HCT116 (cell line): ENCODE measurements around the gene POLA1. TPM values are rescaled to one million over a fixed set of nuclear protein-coding genes. Genes with fewer than 3 reads are reported as not detected.

ENCODE experiments used
- ATAC-seq: fragments of 200-7000 bp; cut with Tn5 transposase; 2 replicates; pipeline ENCODE4 v1.9.1; 2020; ENCODE audit warnings: mild to moderate bottlenecking, moderate library complexity
- BruUV-seq: library from RNA; stranded (reverse); fragments of 400-500 nt; replicated peaks from 2 replicates; lab custom pipeline; 2021; lab: Mats Ljungman, UMichigan
- CTCF ChIA-PET: fragments of 300-600 bp; sonication (Branson Sonifier 250); formaldehyde crosslinking; loops from one replicate; lab custom pipeline; 2021; ENCODE audit warnings: antibody characterized with exemption; lab: Charles Lee
- POLR2A ChIA-PET: fragments of 300-600, 350-600 bp; sonication (Branson Sonifier 250); formaldehyde crosslinking; loops from one replicate; lab custom pipeline; 2021; ENCODE audit warnings: antibody characterized with exemption; lab: Charles Lee
- RAD21 ChIA-PET, 2 experiments: fragments of 300-600 bp; sonication (Branson Sonifier 250); formaldehyde crosslinking; loops; one replicate each; lab custom pipeline; 2023; ENCODE audit warnings: low total read pairs in 2 of 2; ENCODE audit not compliant: uncharacterized antibody in 2 of 2, unreplicated experiment in 2 of 2, low non-redundant PET in 1 of 2; lab: Charles Lee
- DNase-seq: peaks from one replicate; pipeline ENCODE4 v3.0.0-alpha.2; 2010; ENCODE audit warnings: low read depth, low spot score
- H2AFZ ChIP-seq: fragments of 200-600 bp; shearing (Covaris generic), sonication (generic); 2 replicates; pipeline ENCODE4 v1.6.1; 2017; ENCODE audit warnings: low read depth, mixed run types, mixed read lengths, antibody characterized with exemption, low read length; ENCODE audit not compliant: poor library complexity, severe bottlenecking
- H3K27ac ChIP-seq: 2 replicates; pipeline ENCODE4 v1.5.1; 2012; ENCODE audit warnings: low read depth, low read length
- H3K27me3 ChIP-seq: fragments of 200-600 bp; sonication (generic); 2 replicates; pipeline ENCODE4 v1.6.1; 2016; ENCODE audit warnings: mixed run types, low read length, mixed read lengths; ENCODE audit not compliant: insufficient read depth
- H3K36me3 ChIP-seq, 2 experiments: fragments of 200-500 bp in 1 of 2; fragments of 200-600 bp in 1 of 2; sonication (Bioruptor generic) in 1 of 2; sonication (generic) in 1 of 2; 2 replicates each; pipeline versions ENCODE4 v1.5.1 to v1.6.1; 2014 to 2016; ENCODE audit warnings: low read length in 2 of 2, inconsistent platforms in 1 of 2, mixed read lengths in 1 of 2, mixed run types in 1 of 2; ENCODE audit not compliant: insufficient read depth in 2 of 2, control insufficient read depth in 1 of 2
- H3K4me1 ChIP-seq, 2 experiments: fragments of 200-600 bp in 1 of 2; sonication (generic) in 1 of 2; 2 replicates each; pipeline versions ENCODE4 v1.5.1 to v1.6.1; 2012 to 2017; ENCODE audit warnings: low read length in 2 of 2, inconsistent platforms in 1 of 2, mild to moderate bottlenecking in 1 of 2, mixed read lengths in 1 of 2, mixed run types in 1 of 2, moderate library complexity in 1 of 2; ENCODE audit not compliant: insufficient read depth in 2 of 2, control insufficient read depth in 1 of 2
- H3K4me2 ChIP-seq: fragments of 200-600 bp; sonication (generic); 2 replicates; pipeline ENCODE4 v1.6.1; 2017; ENCODE audit warnings: mixed run types, low read length, mixed read lengths
- H3K4me3 ChIP-seq, 2 experiments: fragments of 200-600 bp in 1 of 2; sonication (generic) in 1 of 2; replicated peaks in 1 of 2; 2 replicates each; pipeline ENCODE4 v1.5.1; 2011 to 2016; ENCODE audit warnings: low read length in 2 of 2, control low read depth in 1 of 2, low read depth in 1 of 2, mild to moderate bottlenecking in 1 of 2, mixed read lengths in 1 of 2, mixed run types in 1 of 2
- H3K79me2 ChIP-seq: fragments of 200-600 bp; sonication (generic); 2 replicates; pipeline ENCODE4 v1.6.1; 2017; ENCODE audit warnings: mild to moderate bottlenecking, mixed run types, low read length, moderate library complexity, mixed read lengths; ENCODE audit not compliant: insufficient read depth
- H3K9ac ChIP-seq: fragments of 200-600 bp; sonication (generic); 2 replicates; pipeline ENCODE4 v1.6.1; 2016; ENCODE audit warnings: low read length, mixed read lengths
- H3K9me2 ChIP-seq: fragments of 200-600 bp; sonication (generic), shearing (Covaris generic); 2 replicates; pipeline ENCODE4 v1.6.1; 2017; ENCODE audit warnings: mixed run types, mild to moderate bottlenecking, moderate library complexity; ENCODE audit not compliant: insufficient read depth
- H3K9me3 ChIP-seq, 2 experiments: fragments of 200-500 bp in 1 of 2; fragments of 200-600 bp in 1 of 2; sonication (Bioruptor generic) in 1 of 2; sonication (generic) in 1 of 2; 2 replicates each; pipeline ENCODE4 v1.6.1; 2014 to 2017; ENCODE audit warnings: low read length in 2 of 2, mixed read lengths in 2 of 2, inconsistent platforms in 1 of 2, low read depth in 1 of 2, mild to moderate bottlenecking in 1 of 2, mixed run types in 1 of 2, moderate library complexity in 1 of 2; ENCODE audit not compliant: control insufficient read depth in 1 of 2, insufficient read depth in 1 of 2
- H4K20me1 ChIP-seq: fragments of 200-600 bp; sonication (generic), shearing (Covaris generic); 2 replicates; pipeline ENCODE4 v1.6.1; 2017; ENCODE audit warnings: mixed run types, mild to moderate bottlenecking, moderate library complexity; ENCODE audit not compliant: insufficient read depth
- CBX3 ChIP-seq: IDR thresholded peaks from 2 replicates; pipeline ENCODE4 v1.6.1; 2012; ENCODE audit warnings: low read depth
- CEBPB ChIP-seq: IDR thresholded peaks from 2 replicates; pipeline ENCODE4 v1.6.1; 2012; ENCODE audit warnings: low read depth
- EGR1 ChIP-seq: IDR thresholded peaks from 2 replicates; pipeline ENCODE4 v1.6.1; 2012; ENCODE audit warnings: low read depth
- EZH2 ChIP-seq: fragments of 200-600 bp; sonication (generic); IDR thresholded peaks from 2 replicates; pipeline ENCODE4 v1.6.1; 2017; ENCODE audit warnings: antibody characterized with exemption, mixed run types
- EZH2phosphoT487 ChIP-seq: fragments of 200-600 bp; IDR thresholded peaks from 2 replicates; pipeline ENCODE4 v1.6.1; 2018; ENCODE audit warnings: antibody characterized with exemption, borderline replicate concordance
- FOSL1 ChIP-seq: IDR thresholded peaks from 2 replicates; pipeline ENCODE4 v1.6.1; 2012; ENCODE audit warnings: low read depth
- JUND ChIP-seq: IDR thresholded peaks from 2 replicates; pipeline ENCODE4 v1.6.1; 2012
- MAX ChIP-seq: IDR thresholded peaks from 2 replicates; pipeline ENCODE4 v1.6.1; 2012
- POLR2A ChIP-seq: IDR thresholded peaks from 2 replicates; pipeline ENCODE4 v1.7.0; 2011; ENCODE audit warnings: borderline replicate concordance; ENCODE audit not compliant: insufficient read depth, insufficient read length; ENCODE audit errors: extremely low read depth
- POLR2AphosphoS5 ChIP-seq: IDR thresholded peaks from 2 replicates; pipeline ENCODE4 v1.6.1; 2011; ENCODE audit warnings: mild to moderate bottlenecking, low read depth, low read length, moderate library complexity
- SIN3A ChIP-seq: IDR thresholded peaks from 2 replicates; pipeline ENCODE4 v1.6.1; 2012; ENCODE audit warnings: low read depth
- SRF ChIP-seq: IDR thresholded peaks from 2 replicates; pipeline ENCODE4 v1.6.1; 2012; ENCODE audit warnings: low read depth
- YY1 ChIP-seq: IDR thresholded peaks from 2 replicates; pipeline ENCODE4 v1.6.1; 2011; ENCODE audit warnings: low read length, low read depth, moderate library complexity, mild to moderate bottlenecking; ENCODE audit not compliant: insufficient replicate concordance; ENCODE audit errors: extremely low read depth
- ZFX ChIP-seq: fragments of 450-650 bp; IDR thresholded peaks from 2 replicates; pipeline ENCODE4 v1.6.1; 2017
- intact Hi-C: fragments of 100-400 bp; cut with micrococcal nuclease; formaldehyde crosslinking; loops from 2 replicates; pipeline ENCODE4 v1.10.0; 2022
- total RNA-seq: library from RNA; stranded (reverse); gene quantifications from one replicate; pipeline ENCODE4 v1.2.1, GENCODE V29; 2021; ENCODE audit not compliant: unreplicated experiment
- TF ChIP-seq, protein P1 (sequence below): IDR thresholded peaks from 2 replicates; pipeline ENCODE4 v1.6.1; 2012
- TF ChIP-seq, protein P2 (sequence below), 3 experiments: fragments of 200-600 bp in 1 of 3; sonication (generic) in 1 of 3; IDR thresholded peaks in 2 of 3; conservative IDR thresholded peaks in 1 of 3; 2 replicates each; pipeline ENCODE4 v1.5.1; 2012 to 2017; ENCODE audit warnings: low read depth in 2 of 3, low read length in 2 of 3, antibody characterized with exemption in 1 of 3, borderline replicate concordance in 1 of 3, control low read depth in 1 of 3, mild to moderate bottlenecking in 1 of 3, mixed read lengths in 1 of 3, mixed run types in 1 of 3, moderate library complexity in 1 of 3; ENCODE audit not compliant: insufficient read depth in 1 of 3
- TF ChIP-seq, protein P3 (sequence below): IDR thresholded peaks from 2 replicates; pipeline ENCODE4 v1.6.1; 2011; ENCODE audit warnings: mild to moderate bottlenecking, low read length, moderate library complexity; ENCODE audit not compliant: insufficient replicate concordance; ENCODE audit errors: extremely low read depth

The POLA1 gene
- total RNA-seq, 1 experiment from 2014 or later, result 27.0 TPM

- TF ChIP-seq EGR1 (no peak), JUND (no peak), POLR2AphosphoS5 (no peak), SIN3A (no peak), FOSL1 (no peak), YY1 (no peak)
- TF ChIP-seq, protein P1, sequence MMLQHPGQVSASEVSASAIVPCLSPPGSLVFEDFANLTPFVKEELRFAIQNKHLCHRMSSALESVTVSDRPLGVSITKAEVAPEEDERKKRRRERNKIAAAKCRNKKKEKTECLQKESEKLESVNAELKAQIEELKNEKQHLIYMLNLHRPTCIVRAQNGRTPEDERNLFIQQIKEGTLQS, result no peak
- TF ChIP-seq, protein P2, sequence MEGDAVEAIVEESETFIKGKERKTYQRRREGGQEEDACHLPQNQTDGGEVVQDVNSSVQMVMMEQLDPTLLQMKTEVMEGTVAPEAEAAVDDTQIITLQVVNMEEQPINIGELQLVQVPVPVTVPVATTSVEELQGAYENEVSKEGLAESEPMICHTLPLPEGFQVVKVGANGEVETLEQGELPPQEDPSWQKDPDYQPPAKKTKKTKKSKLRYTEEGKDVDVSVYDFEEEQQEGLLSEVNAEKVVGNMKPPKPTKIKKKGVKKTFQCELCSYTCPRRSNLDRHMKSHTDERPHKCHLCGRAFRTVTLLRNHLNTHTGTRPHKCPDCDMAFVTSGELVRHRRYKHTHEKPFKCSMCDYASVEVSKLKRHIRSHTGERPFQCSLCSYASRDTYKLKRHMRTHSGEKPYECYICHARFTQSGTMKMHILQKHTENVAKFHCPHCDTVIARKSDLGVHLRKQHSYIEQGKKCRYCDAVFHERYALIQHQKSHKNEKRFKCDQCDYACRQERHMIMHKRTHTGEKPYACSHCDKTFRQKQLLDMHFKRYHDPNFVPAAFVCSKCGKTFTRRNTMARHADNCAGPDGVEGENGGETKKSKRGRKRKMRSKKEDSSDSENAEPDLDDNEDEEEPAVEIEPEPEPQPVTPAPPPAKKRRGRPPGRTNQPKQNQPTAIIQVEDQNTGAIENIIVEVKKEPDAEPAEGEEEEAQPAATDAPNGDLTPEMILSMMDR (IDR thresholded peaks at IDR 0.05 in 2 of 3, conservative IDR thresholded peaks at IDR 0.05 in 1 of 3; ENCODE audit: borderline replicate concordance in 1 of 3, insufficient read depth in 1 of 3, low read depth in 2 of 3, low read length in 2 of 3), result no peak
Measured at GRCh38 chrX:24839331-24839730, 145.6 kb downstream of the POLA1 start (continued).

- CTCF ChIA-PET, result no interaction called here
- no peak for TF ChIP-seq EZH2phosphoT487
- TF ChIP-seq ZFX, result no peak
- TF ChIP-seq, protein P3, sequence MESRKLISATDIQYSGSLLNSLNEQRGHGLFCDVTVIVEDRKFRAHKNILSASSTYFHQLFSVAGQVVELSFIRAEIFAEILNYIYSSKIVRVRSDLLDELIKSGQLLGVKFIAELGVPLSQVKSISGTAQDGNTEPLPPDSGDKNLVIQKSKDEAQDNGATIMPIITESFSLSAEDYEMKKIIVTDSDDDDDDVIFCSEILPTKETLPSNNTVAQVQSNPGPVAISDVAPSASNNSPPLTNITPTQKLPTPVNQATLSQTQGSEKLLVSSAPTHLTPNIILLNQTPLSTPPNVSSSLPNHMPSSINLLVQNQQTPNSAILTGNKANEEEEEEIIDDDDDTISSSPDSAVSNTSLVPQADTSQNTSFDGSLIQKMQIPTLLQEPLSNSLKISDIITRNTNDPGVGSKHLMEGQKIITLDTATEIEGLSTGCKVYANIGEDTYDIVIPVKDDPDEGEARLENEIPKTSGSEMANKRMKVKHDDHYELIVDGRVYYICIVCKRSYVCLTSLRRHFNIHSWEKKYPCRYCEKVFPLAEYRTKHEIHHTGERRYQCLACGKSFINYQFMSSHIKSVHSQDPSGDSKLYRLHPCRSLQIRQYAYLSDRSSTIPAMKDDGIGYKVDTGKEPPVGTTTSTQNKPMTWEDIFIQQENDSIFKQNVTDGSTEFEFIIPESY, result no peak
- no peak for TF ChIP-seq JUND
- no peak for TF ChIP-seq YY1
- no peak for TF ChIP-seq SIN3A
- no peak for TF ChIP-seq EGR1
- no peak for TF ChIP-seq POLR2A
- TF ChIP-seq SRF, result no peak
- no peak for TF ChIP-seq CBX3
- TF ChIP-seq MAX, result no peak
- TF ChIP-seq EZH2, result no peak
- TF ChIP-seq CEBPB, result no peak
- no peak for TF ChIP-seq FOSL1
- TF ChIP-seq, protein P2 (IDR thresholded peaks at IDR 0.05 in 2 of 3, conservative IDR thresholded peaks at IDR 0.05 in 1 of 3; ENCODE audit: borderline replicate concordance in 1 of 3, insufficient read depth in 1 of 3, low read depth in 2 of 3, low read length in 2 of 3), result no peak
- TF ChIP-seq, protein P1, result no peak
Measured at GRCh38 chrX:24842486-24842885, 148.8 kb downstream of the POLA1 start.

More at GRCh38 chrX:24842486-24842885, 148.8 kb downstream of the POLA1 start:
- ChIA-PET RAD21 (no interaction called here), POLR2A (no interaction called here)
- no peak overlapping the region for H3K4me2 ChIP-seq
- no TSS peak for BruUV-seq
- no peaks in the 10 kb centered on the region for H3K27me3 ChIP-seq
- intact Hi-C loops, result no loop called here
- no peaks in the 10 kb centered on the region for H3K9me3 ChIP-seq
- H2AFZ ChIP-seq, result no peak overlapping the region
- no peak for ATAC-seq
- H3K27ac ChIP-seq, result no peak overlapping the region
- no peaks in the 10 kb centered on the region for H4K20me1 ChIP-seq
- peaks cover 8% of the 10 kb centered on the region for H3K79me2 ChIP-seq
- no peak for DNase-seq
- H3K9me2 ChIP-seq, result no peaks in the 10 kb centered on the region
- no peak overlapping the region for H3K4me3 ChIP-seq
- no peaks in the 10 kb centered on the region for H3K4me1 ChIP-seq
- H3K9ac ChIP-seq, result no peak overlapping the region
- 0 out of 4 replicates have a peak, but pooled peaks cover 0 to 5% of the 10 kb centered on the region in 2 experiments for H3K36me3 ChIP-seq
